LHCN-M2 (cell line): ENCODE measurements around the gene UBA7. TPM values are rescaled to one million over a fixed set of nuclear protein-coding genes. Genes with fewer than 3 reads are reported as not detected.
"Not testable (repeated sequence)": the region's sequence is repeated elsewhere in the genome, so short reads cannot be mapped to it uniquely, and the experiment has no call there.

Experiments
- DNase-seq: peaks from one replicate; pipeline ENCODE4 v3.0.0-alpha.2; 2012; ENCODE audit warnings: low read depth
- total RNA-seq: library from RNA; depleted of rRNA; stranded (reverse); fragments of >200 nt; gene quantifications from 2 replicates; pipeline ENCODE4 v1.2.3, GENCODE V29; 2014

The UBA7 gene
- total RNA-seq, 1 experiment from 2014 or later: 26.2 TPM

DNA sequence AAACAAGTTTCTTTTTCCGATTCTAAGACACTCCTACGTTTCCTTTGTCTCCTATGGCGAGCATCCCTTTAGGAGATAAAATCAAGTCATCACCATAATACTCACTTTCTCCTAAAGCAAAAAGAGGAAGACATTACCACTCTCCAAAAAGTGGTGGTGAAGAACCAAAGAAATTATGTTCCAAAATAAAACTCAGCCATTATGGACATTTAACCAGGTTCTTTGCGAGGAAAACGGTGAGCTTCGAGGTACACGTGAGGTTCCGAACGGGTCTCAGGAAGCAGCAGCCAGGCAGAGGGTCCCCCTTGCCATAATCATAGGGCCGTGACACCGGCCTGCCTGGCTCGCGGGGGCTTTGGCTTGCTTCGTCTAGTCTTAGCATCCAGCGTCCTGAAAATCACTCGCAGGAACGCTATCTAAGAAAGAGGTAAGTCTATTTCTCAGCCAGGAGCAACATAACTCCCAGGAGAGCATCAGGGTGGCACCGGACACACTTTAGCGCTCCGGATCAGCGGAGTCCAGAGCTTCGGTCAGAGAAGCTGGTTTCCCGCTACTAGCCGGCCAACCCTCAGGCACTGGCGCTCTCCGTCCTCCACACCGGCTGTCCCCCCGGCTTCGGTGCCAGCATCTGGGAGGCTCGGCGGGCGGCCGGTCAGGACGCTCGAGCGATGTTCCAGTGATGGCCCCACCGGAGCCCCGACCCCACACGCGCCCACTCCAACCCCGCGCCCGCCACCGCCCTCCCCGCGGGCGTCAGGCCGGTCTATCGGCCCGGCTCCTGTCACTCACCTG, 28.0 kb downstream of the UBA7 start:
- no peak for DNase-seq

DNA sequence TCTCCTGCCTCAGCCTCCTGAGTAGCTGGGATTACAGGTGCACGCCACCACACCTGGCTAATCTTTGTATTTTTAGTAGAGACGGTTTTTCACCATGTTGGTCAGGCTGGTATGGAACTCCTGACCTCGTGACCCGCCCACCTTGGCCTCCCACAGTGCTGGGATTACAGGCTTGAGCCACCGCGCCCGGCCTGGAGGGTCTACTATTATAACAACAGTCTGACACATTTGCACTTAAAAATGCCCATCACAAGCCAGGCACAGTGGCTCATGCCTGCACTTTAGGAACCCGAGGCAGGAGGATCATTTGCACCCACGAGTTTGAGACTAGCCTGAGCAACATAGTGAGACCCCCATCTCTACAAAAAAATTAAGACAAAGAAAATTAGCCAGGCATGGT, 31.5 kb downstream of the UBA7 start:
- not testable (repeated sequence) for DNase-seq

DNA sequence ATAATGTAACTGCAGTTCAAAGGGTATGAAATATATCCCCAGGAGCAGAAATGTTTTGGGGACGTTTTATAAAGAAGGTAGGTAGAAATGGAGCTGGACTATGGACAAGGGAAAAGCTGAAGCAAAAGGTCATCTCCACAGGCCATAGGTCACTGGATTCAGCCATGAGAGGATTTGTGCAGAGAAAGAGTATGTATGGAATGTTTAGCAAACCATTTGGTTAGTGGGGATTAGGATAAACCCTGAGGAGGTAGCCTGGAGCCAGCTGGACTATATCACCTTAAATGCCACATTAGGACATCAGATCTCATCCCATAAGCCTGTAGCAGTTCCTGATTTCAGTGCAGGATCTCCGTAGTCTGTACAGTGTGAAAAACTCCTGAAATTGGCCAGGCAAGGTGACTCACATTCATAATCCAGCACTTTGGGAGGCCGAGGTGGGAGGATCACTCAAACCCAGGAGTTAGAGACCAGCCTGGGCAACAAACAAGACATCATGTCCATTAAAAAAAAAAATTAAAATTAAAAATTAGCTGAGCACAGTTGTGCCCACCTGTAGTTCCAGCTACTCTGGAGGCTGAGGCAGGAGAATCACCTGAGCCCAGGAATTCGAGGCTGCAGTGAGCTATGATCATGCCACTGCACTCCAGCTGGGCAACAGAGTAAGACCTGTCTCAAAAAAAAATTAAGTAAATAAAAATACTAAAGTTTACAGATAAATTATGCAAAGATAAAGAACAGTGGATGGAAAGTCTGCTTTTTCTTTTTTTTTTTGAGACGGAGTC, 32.1 kb downstream of the UBA7 start:
- DNase-seq: no peak

DNA sequence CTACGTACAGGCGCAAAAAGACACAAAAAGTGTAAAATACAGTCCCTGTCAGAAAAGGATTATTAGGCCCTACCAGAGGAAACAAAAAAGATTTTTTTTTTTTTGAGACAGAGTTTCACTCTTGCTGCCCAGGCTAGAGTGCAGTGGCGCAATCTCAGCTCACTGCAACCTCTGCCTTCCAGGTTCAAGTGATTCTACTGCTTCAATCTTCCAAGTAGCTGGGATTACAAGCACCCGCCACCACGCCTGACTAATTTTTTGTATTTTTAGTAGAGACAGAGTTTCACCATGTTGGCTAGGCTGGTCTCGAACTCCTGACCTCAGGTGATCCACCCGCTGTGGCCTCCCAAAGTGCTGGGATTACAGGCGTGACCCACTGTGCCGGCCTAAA, 32.8 kb downstream of the UBA7 start:
- DNase-seq: not testable (repeated sequence)

DNA sequence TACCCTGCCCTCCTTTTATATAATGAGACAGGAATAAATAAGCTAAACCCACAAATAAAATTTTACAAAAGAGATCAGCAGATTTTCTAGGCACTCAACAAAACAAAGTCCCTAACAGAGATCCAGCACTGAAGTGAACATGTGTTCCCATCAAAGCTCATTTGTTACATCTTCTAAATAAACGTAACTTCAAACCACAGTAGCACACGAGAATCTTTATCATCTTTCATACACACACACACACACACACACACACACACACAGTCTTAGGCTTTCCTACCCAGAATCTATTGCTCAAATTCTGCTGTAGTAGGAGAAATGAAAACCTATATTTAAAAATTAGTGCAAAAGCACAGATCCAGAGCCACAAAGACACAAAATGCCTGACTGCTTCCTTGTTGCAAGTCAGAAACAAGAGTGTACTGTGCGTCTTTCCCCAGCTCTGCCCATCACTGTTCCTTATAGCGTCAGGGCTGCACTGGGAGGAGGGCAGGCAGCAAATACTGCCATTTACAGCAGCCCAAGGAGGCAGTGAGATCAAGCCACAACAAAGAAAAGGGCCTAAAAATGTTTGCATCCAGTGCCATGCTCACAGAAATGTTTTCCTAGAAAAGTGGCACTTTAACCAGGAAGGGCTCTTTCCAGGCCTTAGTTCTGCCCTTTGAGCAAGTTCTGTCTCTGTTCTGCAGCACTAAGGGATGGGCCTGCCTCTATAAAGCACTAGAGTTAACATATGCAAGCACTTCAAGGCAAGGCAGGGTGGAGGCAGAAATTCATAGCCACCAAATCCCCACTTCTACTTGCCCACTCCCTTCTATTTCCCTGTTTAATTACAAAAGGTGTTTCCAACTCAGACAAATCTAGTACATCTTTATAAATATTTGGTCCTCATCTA, 33.4 kb downstream of the UBA7 start:
- no peak for DNase-seq

DNA sequence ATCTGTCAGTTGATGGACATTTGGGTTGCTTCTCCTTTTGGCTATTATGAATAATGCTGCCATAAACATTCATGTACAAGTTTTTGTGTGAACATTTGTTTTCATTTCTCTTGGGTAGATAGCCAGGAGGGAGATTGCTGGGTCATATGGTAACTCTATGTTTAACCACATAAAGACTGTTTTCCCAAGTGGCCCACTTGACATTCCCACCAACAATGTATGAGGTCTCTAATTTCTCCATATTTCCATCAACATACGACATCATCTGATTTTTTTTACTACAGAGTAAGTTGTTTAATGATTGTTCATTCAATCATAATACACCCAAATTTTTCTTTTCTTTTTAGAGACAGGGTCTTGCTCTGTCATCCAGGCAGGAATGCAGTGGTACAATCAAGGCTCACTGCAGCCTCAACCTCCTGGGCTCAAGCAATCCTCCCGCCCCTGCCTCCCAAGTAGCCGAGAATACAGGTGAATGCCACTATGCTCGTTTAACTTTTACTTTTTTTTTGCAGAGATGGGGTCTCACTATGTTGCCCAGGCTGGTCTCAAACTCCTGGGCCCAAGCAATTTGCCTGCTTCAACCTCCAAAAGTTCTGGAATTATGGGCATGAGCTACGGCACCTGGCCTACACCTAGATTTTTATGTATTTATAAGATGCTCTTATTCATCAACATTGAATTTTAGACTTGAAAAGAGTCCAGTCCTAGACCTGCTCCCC, 34.2 kb downstream of the UBA7 start:
- DNase-seq: no peak

DNA sequence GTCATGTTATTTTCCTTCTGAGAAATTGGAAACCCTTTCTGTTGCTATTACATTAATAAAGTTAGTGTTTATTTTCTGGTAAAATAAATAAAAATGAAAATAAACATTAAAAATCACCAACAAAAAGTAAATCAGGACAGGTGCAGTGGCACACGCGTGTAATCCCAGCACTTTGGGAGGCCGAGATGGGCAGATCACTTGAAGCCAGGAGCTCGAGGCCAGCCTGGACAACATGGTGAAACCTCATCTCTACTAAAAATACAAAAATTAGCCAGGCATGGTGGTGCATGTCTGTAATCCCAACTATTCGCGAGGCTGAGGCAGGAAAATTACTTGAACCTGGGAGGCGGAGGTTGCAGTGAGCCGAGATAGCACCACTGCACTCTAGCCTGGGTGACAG, 37.7 kb downstream of the UBA7 start:
- not testable (repeated sequence) for DNase-seq

DNA sequence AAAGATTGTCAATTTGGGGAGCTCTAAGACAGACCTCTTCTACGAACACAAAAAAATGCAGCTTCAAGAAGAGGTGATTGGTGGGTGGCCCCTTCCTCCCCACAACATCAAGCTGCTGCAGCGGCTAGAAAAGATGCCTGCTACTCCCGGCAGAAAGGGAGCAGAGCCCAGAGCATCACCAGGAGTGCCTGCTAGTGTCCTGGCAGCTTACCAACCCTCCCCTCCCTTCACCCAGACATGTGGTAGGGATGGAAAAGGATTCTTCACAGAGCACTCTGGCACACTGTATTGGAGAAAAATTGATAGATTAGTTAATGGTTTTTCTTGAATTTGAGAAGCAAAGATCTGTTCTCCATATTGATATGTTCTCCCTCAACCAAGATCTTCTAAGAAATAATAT, 38.2 kb downstream of the UBA7 start:
- DNase-seq: no peak

DNA sequence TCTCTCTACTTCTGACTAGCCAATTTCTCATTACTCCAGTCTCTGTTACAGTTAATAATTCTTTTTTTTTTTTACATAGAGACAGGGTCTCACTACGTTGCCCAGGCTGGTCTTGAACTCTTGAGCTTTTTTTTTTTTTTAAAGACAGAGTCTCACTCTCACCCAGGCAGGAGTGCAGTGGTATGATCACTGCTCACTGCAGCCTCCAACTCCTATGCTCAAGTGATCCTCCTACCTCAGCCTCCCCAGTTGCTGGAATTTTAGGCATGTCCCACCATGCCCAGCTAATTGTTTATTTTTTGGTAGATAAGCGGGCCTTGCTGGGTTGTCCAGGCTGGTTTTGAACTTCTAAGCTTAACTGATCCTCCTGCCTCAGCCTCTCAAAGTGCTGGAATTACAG, 41.0 kb downstream of the UBA7 start:
- no peak for DNase-seq

DNA sequence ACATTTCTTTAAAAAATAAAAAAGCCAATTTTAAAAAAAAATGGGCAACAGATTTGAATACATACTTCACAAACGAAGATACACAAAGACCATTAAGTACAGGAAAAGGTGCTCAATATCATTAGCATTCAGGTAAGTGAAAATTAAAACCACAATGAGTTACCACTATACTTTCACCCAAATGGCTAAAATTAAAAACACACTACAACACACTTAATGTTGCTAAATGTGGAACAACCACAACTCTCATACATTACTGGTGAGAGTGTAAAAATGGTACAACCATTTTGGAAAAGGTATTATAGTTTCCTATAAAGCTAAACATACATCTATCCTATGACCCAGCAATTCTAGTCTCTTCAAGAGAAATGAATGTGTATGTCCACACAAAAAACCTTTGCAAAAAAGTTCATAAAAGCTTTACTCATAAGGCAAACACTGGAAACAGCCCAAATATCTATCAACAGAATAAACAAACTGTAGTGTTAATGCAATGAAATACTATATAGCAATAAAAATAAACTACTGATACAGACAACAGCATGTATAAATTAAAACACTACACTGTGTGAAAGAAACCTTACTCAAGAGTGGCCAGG, 42.3 kb downstream of the UBA7 start:
- DNase-seq: no peak

DNA sequence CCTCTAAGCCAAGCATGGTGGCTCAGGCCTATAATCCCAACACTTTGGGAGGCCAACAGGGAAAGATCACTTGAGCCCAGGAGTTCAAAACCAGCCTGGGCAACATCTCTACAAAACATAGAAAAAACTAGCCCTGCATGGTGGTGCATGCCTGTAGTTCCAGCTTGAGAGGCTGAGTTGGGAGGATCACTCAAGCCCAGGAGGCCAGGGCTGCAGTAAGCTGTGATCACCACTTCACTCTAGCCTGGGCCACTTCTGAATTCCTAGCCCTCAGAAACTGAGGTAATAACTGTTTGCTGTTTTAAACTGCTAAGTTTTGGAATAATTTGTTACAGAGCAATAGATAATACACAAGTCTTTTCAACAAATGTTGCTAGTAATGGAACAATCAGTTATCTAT, 43.8 kb downstream of the UBA7 start:
- no peak for DNase-seq

DNA sequence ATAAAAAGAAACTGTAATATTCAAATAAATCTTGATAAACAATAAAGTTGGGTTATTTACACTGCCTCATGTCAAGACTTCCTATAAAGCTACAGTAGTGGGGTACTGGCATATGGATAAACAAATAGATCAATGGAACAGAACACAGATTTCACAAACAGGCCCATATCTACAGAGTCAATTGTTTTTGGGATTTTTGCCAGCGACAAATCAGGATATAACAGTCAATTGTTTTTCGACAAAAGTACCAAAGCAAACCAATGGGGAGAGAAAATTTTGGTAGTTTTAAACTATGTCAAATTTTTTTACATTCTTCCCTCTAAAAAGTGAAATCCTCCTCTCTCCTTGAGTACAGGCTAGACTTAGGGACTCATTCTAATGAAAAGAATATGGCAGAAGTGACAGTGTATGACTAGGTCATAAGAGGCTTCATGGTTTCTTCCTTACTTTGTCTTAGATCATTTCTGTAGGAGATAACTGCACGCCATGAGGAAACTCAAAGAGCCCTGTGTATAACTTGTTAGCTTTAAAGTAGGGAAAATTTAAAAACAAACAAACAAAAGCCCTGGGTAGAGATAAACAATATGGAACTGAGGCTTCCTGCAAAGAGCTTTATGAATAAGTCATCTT, 44.4 kb downstream of the UBA7 start:
- DNase-seq: no peak

DNA sequence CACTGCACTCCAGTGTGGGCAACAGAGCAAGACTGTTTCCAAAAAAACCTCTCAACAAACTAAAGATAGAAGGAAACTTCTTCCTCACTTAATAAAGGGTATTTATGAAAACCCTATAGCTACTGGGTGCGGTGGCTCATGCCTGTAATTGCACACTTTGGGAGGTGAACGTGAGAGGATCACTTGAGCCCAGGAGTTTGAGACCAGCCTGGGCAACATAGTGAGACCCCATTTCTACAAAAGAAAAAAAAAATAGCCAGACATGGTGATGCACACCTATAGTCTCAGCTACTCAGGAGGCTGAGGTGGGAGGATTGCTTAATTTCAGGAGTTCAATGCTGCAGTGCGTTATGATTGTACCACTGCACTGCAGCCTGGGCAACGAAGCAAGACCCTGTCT, 49.8 kb downstream of the UBA7 start:
- DNase-seq: no peak

DNA sequence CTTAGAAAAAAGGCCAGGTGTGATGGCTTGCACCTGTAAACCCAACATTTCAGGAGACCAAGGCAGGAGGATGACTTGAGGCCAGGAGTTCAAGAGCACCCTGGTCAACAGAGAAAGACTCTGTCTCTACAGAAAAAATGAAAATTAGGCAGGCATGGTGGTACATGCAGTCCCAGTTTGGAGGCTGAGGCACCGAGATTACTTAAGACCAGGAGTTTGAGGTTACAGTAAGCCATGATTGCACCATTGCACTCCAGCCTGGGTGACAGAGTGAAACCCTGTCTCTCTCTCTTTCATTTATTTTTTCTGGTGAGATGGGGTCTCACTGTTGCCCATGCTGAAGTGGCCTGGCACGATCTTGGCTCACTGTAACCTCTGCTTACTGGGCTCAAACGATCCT, 52.1 kb downstream of the UBA7 start:
- no peak for DNase-seq

DNA sequence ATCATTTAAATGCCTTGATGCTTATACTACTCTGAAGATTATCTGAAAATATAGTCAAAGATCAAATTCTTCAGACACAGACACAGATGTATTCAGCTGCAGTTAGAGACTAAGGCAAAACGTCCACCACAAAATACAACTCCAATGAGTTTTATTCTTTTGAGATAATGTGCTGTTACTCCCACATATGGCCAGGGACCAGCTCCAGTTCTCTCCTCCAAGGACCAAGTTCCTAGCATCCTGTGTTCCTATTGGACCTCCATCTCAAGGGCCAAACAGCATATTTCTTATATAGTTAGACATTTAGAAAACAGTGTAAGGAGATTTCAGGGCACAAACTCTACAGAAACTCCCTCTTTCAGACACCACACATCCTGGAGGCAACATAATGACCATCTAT, 54.5 kb downstream of the UBA7 start:
- DNase-seq: no peak

DNA sequence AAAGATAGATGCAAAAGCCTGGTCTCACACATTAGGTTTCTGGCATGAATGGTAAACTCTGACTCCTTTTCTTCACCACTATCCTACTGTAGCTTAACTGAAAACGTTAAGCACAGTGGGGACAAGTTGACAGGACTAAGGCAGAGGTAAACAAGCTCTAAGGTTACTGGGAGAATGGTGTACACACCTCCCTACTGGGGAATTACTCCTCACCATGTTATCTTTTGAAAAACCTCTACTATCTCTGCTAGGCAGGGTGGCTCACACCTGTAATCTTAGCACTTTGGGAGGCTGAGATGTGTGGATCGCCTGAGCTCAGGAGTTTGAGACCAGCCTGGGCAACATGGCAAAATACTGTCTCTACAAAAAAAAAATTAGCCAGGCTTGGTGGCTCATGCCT, 56.6 kb downstream of the UBA7 start:
- no peak for DNase-seq

DNA sequence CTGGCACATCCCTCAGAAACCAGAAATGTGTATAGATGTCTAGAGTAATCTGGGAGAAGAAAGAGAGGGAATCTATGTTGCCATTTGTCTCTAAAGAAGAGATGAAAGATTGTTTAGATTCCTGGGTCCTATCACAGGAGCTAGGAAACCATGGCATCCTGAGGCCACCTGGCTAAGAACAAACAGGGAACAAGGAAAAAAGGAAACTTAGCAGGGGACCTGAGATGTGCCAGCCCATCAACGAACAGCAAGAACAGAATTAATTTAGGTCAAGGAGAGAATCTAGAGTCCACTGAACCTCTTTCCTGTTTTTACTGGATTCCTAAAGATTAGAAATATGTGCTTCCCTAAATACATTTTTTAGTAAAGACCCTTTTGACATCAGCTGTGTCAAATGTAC, 57.7 kb downstream of the UBA7 start:
- DNase-seq: no peak
